SIG-M5 treated with dmso at 0.1 percent for 504 hours (cell line): Measurements from ENCODE around the gene THAP4.
A peak's percentile ranks its signal among the peaks of the same experiment; 100 is the strongest.

Source experiments
- DNase-seq: peaks from one replicate; lab custom pipeline; 2025; ENCODE audit not compliant: unreplicated experiment; lab: John Stamatoyannopoulos, UW

Gene THAP4, protein sequence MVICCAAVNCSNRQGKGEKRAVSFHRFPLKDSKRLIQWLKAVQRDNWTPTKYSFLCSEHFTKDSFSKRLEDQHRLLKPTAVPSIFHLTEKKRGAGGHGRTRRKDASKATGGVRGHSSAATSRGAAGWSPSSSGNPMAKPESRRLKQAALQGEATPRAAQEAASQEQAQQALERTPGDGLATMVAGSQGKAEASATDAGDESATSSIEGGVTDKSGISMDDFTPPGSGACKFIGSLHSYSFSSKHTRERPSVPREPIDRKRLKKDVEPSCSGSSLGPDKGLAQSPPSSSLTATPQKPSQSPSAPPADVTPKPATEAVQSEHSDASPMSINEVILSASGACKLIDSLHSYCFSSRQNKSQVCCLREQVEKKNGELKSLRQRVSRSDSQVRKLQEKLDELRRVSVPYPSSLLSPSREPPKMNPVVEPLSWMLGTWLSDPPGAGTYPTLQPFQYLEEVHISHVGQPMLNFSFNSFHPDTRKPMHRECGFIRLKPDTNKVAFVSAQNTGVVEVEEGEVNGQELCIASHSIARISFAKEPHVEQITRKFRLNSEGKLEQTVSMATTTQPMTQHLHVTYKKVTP

GRCh38 chr2:241637018-241637794, at the start of gene THAP4, which contains the start of gene ATG4B:
TSS of gene THAP4 (minus strand) at chr2:241637158. CDS start at chr2:241637017, 141 bp downstream.
TSS of gene ATG4B (plus strand) at chr2:241637693. CDS start at chr2:241637715, 22 bp downstream.
- peak; percentile 67 for DNase-seq

- no peak for DNase-seq
Measured at GRCh38 chr2:241686324-241686649, 49.3 kb upstream of the THAP4 start.

- DNase-seq = no peak
Measured at GRCh38 chr2:241680827-241681599, 44.1 kb upstream of the THAP4 start.

- DNase-seq = no peak
Measured at GRCh38 chr2:241680044-241680443, 43.1 kb upstream of the THAP4 start.

- no peak for DNase-seq
Measured at GRCh38 chr2:241678784-241679540, 42.0 kb upstream of the THAP4 start.

GRCh38 chr2:241678307-241678706, 41.3 kb upstream of the THAP4 start:
- DNase-seq = no peak

- no peak for DNase-seq
Measured at GRCh38 chr2:241677392-241677791, 40.4 kb upstream of the THAP4 start.

DNA sequence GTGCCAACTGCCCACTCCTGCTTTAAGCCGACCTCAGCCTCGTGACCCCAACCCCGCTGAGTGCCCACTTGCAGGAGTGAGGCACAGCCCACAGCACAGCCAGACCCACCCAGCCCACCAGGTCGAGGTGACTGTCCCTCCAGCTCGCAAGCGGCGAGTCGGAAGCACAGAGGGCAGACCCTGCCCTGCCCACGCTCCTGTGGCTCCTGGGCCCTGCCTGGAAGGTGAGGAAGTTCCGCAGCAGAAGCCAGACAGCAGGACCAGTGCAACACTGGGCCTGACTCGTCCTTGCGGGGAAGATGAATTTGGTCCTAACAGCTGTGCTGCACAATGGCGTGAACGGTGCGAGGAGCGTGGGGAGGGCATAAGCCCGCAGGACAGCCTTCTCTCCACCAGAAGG, 39.7 kb upstream of the THAP4 start:
- no peak for DNase-seq

GRCh38 chr2:241675885-241676284, 38.9 kb upstream of the THAP4 start:
- DNase-seq = no peak

GRCh38 chr2:241673797-241674725, 37.1 kb upstream of the THAP4 start:
- DNase-seq = no peak

DNA sequence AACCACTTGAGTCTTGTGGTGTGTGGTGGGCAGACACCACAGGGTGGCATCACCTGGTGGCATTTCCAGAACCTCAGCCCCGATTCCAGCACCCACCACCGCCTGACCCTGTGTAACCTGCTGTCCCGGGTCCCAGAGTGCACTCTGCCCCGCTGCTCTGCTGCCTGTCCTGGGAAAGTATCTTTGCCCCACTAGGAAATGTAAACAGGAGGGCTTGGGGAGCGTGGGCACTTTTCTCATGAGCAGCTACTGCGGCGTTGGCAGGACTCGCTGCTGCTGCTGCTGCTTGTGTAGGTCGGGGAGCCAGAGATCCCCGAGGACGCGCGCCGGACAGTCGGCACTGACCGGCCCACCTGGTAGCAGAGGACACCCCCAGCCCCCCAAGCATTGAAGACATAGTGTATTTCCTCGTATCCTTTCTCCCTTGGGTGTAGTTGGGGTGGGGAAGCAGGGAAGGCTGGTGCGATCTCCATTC, 36.3 kb upstream of the THAP4 start:
- DNase-seq = no peak

DNA sequence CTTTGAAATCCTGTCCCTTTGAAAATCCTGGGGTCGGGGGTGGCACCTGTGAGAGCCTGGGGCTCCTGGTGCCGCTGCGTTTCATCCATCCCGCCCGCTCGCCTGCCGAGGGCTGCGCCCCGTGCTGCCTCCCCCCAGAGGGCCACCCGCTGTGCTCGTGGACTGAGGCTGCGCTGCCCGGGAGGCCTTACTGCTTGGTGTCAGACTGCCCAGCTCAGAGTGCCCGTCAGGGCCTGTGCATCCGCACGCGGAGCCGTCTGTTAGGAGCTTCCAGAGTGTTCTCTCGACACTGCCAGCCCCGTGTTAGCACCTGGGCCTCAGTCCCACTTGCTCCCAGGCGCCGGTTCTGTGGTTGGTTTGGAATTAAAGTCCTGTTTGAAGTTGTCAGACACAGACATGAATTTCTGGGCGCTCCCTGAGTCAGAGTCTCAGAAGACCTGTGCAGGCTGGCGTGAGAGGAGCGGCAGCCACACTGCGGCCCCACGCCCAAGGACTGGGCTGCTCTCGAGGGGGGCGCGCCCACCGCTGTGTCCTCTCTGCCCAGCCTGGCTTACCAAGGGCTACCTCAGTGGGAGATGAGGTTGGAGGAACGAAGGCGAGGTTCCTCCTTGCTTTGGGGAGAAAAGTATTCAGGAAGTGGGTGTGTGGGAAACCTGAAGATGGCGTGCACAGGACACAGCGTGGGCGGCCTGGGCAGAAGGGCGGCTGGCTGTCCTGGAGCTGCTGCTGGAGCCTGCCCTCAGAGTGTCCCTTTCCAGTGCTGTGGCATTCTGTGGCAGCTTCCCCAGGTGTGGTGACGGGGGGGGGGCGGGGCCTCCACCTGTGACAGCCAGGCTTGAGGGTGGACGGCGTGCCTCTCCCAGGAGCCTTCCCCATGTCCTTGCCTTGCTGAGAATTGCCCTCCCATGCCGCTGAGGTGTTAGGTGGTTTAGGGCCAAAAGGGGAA, 35.6 kb upstream of the THAP4 start:
- no peak for DNase-seq

GRCh38 chr2:241671457-241672240, 34.7 kb upstream of the THAP4 start:
- DNase-seq = no peak

DNA sequence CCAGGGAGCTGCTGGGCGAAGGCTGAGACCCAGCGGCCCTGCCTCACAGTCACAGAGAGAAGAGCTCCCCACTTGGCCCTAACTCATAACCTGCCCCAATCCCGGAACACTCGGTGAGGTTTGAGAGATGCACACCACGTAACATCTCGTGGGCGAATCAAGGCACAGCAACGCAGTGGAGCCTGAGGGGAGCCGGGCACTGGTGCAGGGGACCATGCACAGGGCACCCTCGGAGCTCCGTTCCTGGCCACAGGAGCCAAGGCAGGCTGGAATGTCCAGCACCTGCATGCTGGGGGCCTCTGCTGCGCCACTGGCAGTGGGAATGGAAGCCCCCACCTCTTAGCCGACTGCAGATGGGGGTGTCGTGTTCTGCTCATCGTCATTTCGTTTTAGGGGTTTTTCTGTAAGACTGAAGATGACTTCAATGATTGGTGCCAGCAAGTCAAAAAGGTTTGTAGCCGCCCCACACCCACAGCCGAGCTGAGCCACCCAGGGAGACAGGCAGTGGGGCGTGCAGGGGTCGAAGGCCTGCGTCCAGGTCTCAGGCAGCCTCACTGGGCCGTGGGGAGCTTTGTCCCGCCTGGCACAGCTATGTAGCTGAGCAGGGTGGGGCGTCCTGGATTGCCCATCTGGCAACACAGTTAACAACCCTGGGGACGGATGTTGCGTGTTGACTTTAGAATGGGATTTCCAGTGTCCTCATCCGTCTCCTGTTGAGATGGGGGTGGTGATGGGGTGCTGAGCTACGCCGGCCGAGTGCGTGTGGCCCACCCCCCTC, 33.6 kb upstream of the THAP4 start:
- no peak for DNase-seq

DNA sequence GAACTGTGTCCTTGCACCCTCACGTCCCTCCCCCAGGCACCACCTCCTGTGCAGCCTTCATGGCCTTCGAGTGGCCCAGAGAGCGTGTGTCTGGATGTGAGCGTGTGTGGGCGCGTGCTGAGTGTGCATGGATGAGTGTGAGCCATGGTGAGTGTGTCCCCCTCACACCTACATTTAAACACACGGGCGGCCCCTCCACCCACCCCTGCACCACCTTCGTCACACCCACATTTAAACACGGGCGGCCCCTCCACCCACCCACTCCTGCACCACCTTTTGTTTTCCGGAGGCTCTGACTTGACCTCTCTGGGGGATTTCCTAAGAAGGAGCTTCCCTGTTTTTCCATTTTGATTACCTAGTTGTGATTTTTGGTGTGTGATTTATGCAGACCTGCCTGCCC, 31.9 kb upstream of the THAP4 start:
- DNase-seq = no peak

DNA sequence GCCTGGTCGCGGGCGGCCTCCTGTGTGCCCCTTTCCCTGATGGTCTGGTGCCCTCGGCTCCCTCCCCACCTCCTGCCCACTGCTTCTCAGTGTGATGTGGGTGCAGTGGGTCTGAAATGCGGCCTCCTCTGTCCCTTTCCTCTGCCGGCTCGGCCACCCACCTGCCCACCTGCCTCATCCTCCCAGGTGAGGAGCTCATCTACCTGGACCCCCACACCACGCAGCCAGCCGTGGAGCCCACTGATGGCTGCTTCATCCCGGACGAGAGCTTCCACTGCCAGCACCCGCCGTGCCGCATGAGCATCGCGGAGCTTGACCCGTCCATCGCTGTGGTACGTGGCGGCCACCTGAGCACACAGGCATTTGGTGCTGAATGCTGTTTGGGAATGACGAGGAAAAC, 31.4 kb upstream of the THAP4 start:
- DNase-seq = no peak
